Stimulated activated CD4-positive, alpha-beta T cell treated with anti-CD3 and anti-CD28 coated beads, Interleukin-4, amount 100 ng/mL, for 24 hours (primary cell): ENCODE results near the gene ZNF221.
A peak's percentile ranks its signal among the peaks of the same experiment; 100 is the strongest.
"Not testable (repeated sequence)": the region's sequence is repeated elsewhere in the genome, so short reads cannot be mapped to it uniquely, and the experiment has no call there.

ENCODE experiments used
- DNase-seq: peaks from one replicate; pipeline ENCODE4 v3.0.0-alpha.2; 2020

The ZNF221 gene

DNA sequence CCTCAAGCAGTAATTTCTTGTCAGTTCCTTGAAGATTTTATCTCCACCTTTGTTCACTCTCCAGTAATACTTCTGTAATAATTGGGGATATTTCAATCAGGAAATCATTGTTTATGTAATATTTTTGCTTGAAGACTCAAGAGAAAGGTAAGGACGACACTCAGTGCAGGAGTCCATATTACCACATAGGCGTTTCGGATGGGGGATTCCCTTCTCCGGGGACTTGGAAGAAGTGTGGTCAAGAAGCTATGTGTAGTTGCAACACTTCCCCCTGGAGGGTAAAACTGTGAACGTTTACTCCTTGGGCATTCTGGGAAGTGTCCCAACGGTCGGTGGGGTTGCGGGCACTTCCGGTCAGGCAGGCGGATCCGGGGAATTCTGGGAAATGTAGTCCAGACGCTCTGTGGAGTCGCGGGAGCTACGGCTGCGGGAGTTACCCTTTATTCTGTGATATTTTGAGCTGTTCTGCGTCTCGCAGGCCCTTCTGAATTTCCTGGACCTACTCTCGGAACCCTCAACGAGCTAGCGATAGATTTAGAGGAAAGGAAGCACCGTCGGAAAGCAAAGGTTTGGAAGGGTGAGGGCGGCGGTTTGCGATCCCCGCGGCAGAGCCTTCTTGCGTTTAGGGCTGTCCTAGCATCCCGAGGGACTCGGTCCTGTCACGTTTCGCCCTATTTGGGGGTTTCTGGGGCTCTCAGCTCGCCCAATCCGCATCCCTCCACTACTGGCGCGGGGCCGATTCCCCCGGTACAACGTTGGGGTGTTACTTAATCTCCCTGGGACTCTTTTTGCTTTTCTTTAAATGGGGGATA is at the start of gene ZNF221:
Gene ZNF221, plus strand, starts transcription at position 395 of the 812 bp plus-strand sequence. CDS start 11,499 bp downstream, outside the sequence.
- peak; percentile 66 for DNase-seq

DNA sequence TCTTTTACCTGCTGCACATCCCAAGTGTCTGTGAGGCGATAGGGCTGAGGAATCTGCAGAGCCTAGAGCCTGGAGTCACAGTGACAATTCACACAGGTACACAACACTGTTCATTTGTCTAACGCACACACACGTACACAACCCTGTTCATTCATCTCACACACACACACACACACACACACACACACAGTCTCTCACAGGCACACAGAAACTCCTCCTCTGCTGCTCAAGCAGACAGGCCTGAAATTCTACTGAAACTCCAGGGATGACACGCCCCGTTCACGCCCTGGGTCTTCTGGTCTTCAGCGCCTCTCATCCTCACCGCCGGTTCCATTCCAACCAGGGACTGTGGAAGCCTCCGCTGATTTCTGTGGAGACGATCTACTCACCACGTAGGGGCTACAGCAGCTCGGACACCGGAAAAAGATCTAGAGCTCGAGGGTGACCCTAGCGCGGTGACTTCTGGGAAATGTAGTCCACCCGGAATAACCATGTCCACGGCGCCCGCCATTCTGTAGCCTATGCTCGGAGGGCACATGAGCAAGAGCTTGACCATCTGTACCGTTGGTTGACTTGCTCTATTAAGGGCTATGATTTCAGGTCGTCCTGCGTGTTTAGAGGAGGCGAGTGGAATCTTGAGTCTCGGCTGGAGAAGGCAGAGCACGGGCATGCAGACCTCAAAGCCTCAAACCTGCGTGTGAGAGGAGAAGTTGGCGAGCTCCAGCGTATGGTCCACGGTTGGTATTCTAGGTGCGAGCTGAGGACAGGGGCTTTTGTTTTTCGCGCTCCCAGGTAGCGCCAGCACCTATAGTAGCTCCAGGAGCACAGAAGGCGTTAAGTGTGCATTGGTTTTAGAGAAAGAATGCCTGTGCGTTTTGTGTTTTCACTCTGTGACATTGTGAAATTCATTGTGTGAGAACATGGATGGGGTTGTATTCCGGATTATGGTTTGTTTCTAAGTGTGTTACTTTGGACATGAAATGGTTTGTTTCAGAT is 49.3 kb upstream of the ZNF221 start:
- DNase-seq = peak; percentile 69

DNA sequence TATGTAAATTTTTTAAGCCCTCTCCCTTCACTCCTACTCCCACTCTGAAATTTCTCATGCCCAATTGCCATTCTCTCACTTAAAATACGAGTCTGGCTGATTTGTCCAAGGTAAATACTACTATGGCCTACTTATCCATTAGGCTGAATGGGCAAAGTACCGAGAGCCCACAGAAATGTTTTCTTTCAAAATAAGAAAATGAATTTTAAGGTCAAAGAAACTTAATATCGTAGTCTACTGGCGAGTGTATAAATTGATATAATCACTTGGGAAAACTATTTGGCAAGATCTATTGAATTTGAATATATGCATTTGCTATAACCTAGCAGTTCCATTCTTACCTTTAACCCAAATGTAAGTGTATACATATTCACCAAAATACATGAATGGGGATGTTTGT is 48.6 kb upstream of the ZNF221 start:
- no peak for DNase-seq

DNA sequence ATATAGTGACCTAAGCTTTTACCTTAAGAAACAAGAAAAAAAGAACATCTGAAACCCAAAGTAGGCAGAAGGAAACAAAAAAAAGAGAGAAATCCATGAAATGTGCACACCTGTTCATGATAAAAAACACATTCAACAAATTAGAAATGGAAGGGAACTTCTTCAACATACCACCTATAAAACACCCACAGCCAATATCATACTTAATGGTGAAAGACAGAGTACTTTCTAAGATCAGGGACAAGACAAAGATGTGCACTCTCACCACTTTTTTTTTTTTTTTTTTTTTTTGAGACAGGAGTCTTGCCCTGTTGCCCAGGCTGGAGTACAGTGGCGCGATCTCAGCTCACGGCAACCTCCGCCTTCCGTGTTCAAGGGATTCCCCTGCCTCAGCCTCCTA is 45.1 kb upstream of the ZNF221 start:
- no peak for DNase-seq

DNA sequence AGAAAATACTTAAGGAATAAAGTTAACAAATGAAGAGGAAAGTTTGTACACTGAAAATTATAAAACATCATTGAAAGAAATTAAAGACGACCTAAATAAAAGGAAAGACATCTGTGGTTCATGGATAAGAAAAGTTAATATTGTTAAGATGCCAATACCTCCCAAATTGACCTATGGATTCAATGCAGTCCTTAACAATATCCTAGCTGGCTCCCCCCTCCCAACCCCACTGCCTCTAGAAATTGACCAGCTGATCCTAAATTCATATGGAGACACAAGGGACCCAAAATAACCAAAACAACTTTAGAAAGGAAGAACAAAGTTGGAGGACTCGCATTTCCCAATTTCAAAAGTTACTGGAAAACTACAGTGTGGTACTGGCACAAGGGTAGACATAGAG is 44.3 kb upstream of the ZNF221 start:
- no peak for DNase-seq

DNA sequence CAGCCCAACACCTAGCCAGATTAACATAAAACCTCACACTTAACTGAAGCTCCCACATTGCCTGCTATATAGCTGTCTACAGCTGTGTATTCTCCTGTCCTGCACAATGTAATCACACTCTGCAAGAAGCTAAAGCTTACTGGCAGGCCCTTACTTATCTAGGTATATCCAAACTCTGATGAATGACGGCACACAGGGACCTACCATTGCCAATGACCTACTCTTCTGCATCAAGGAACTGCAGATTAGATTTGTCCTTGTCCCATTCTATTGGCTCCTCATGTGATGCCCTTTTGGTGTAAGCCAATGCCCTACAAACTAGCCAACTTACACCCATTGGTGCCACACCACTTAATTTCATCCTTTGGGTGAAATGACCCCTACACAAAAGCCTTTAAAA is 42.4 kb upstream of the ZNF221 start:
- no peak for DNase-seq

DNA sequence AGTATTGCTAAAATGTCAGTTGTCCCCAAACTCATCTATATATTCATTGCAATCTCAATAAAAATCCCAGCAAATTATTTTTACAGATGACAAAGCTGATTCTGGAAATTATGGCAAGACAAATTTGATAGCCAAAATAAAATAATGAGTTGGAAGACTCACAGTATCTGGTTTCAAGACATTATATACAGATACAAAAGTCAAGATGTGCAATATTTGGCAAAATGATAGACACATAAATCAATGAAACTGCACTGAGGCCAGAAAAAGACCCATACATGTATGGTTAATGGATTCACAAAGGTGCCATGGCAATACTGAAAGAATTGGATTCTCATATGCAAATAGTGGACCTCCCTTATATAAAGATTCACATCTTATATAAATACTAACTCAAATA is 40.1 kb upstream of the ZNF221 start:
- no peak for DNase-seq

DNA sequence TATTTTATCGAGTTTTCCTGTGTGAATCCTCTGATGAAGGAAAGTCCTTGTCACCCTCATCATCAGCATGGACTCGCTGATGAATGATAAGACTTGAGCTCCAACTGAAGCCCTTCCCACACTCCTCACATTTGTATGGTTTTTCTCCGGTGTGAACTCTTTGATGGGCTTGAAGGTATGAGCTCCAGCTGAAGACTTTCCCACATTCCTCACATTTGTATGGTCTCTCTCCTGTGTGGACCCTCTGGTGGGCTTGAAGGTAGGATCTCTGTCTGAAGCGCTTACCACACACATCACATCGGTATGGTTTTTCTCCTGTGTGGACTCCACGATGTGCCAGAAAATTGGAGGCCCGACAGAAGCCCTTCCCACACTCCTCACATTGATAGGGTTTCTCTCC is 37.6 kb upstream of the ZNF221 start:
- DNase-seq = no peak

DNA sequence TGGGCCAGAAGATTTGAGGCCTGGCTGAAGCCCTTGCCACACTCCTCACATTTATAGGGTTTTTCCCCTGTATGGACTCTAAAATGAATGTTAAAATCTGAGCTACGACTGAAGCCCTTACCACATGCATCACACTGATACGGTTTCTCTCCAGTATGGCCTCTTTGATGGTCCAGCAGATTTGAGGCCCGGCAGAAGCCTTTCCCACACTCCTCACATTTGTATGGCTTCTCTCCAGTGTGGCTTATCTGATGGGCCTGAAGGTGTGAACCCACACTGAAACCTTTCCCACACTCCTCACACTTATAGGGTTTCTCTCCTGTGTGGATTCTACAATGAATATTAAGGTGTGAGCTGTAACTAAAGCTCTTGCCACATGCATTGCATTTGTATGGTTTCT is 37.0 kb upstream of the ZNF221 start:
- no peak for DNase-seq

DNA sequence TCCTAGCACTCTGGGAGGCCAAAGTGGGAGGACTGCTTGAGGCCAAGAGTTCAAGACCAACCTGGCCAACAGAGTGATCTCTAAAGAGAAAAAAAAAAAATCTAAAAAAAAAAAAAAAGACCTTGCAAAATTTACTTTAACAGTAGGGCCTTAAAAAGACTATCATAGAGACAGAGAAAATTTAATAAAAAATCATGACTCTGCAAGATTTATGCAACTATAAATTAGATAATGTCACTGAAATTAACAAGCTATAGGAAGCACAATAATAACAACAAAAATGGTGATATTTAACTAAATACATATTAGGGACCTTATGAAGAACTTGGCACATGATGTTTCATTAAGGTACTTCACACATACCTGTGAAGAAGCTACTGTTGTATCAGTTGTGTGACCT is 27.2 kb upstream of the ZNF221 start:
- no peak for DNase-seq

DNA sequence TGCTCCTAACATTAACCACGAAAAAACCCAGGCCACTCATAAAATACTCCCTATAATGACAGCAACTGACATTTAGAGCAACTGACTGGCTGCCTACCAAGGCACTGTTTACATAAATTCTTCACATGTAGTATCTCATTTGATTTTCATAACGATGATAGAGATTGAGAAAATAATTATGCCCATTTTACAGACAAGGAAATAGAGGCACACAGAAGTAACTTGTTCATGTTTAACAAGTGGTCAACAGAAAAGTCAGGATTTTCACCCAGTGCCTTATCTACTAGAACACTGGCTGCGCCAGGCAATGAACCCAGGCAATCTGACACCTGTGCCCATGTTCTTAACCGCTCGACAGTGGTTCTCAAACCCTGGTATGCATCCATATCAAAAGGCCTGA is 22.2 kb upstream of the ZNF221 start:
- DNase-seq = no peak

DNA sequence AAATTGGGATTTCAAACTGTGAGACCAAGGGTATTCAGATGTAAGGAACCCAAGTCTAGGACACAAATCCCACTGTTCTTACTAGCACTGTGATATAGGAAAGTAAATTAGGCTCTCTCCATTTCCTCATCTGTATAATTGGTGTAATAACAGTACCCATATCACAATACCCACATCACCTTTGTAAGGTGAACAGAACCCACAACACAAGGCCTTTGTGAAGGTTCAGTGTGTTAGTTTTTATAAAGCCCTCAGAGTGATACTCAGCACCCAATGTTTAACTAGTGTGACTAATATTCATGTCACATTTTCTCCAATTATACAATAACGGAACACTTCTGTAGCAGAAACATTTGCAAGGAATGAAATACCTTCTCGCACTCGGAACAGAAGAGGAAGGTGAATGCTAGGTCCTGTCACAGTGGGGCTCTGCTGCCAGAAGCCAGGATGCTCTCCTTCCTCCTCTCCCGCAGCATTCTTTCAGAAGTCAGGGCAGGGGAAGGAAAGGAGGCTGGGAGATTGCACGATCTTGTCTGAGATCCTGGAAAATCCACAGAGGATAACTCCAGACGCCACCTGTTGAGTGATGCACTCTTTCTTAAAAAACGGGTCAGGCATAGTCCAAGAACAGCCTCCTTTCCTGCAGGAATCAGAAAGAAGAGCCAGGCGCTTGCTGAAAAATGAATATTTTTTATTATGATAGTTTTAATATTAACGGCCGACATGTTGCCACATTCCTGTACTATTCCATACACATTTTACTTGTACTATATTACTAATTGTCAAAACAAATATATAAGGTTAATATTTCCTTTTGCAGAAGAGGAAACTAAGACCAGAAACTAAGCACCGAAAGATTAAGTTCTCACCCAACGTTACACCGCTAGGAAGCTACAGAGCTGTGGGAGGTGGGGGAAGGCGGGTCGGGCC is 16.7 kb upstream of the ZNF221 start:
- DNase-seq = no peak

DNA sequence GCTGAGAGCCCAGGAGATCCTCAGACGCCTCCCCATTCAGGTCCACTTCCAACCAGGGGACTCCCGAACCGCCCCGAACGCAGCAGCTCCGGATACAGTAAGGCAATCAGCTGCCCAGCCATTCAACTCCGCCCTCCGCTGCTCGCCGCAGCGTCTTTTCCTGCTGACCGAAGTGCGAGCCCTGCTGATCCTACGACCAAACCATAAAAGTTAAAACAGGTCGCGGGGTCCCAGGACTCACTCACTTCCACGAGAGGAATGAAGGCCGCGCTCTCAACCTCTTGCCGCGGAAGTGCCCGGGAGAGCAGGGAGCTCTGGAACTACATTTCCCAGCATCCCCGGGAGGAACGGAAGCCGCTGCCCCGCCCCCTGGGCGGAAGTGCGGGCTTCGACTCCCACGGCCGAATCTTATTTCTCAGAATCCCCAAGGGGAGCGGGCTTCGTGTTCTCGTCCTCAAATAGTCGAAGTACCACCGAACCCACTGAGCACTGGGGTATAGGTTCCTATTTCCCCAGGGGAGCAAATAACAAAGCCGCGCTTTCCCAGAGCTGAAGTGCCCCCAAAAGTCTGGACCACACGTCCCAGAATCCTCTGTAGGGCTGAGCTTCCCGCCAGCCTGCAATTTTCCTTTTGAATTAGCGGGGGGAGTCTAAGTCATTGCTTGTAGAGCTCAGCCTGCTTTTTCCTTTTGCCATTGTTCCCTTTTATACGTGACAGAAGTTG is 15.9 kb upstream of the ZNF221 start, which contains the start of gene ZNF45:
Gene ZNF45, minus strand, starts transcription at position 298 of the 724 bp plus-strand sequence. CDS start 13,097 bp downstream, outside the sequence.
- peak; percentile 91 for DNase-seq

DNA sequence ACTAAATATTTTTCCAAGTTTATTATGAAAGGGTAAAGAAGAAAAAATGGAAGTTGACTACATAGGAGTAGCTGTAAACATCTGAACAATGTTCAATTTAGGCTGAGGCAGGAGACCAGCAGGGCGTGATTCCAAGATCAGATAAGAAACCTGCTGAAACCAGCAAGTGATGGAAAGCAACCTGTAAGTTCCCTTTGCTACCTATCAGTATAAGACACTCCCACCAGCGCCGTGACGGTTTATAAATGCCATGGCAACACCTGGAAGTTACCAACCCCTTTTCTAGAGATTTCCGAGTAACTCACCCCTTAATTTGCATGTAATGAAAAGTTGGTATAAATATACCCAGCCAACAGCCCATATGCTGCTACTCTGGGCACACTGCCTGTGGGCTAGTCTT is 14.8 kb upstream of the ZNF221 start:
- no peak for DNase-seq

DNA sequence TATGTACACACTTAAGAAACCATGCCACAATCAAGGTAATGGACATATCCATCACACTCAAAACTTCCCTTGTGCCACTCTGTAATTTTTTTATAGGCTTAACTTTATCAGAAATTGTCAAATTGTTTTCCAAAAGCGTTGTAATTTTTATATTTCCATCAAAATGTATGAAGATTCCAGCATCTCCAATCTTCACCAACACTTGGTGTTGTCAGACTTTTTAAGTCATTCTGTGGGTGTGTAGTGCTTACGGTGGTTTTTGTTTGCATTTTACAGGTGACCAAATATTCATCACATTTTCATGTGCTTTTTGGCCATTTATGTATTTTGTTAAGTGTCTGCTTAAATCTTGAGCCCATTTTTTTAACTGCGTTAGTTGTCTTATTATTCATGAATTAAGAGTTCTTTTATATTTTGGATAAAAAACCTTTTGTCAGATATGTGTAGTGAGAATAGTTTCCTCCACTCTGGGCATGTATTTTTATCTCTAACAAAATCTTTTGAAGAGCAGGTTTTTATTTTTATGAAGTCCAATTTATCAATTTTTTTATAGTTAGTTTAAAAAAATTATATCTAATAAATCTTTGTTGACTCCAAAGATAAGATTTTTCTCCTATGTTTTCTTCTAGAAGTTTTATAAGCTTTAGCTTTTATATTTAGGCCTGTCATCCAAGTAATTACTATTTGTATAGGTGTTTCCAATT is 11.3 kb upstream of the ZNF221 start:
- no peak for DNase-seq

DNA sequence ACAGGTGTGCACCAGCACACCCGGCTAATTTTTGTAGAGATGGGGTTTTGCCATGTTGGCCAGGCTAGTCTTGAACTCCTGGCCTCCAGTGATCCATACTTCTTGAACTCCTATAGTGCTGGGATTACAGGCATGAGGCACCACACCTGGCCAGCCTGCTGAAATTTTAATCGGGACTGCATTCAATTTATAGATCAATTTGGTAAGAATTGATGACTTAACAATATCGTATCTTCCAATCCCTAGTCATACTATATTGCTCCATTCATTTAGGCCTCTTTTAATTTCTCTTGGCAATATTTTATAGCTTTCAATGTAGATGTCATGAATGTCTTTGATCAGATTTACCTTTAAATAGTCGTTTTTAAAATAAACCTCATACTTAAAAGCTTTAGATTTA is 10.3 kb upstream of the ZNF221 start:
- DNase-seq = no peak

DNA sequence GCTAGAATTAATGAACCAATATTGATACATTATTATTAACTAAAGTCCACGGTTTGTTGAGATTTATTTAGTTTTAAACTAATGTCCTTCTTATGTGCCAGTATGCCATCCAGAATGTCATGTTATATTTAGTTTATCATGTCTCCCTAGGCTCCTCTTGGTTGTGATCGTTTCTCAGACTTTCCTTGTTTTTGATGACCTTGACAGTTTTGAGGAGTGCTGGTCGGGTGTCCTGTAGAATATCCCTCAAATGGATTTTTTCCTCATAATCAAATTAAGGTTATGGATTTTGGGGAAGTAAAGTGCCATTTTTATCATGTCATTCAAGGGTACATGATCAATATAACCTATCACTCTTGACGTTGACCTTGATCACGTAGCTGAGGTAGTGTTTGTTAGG is 9.8 kb upstream of the ZNF221 start:
- no peak for DNase-seq

DNA sequence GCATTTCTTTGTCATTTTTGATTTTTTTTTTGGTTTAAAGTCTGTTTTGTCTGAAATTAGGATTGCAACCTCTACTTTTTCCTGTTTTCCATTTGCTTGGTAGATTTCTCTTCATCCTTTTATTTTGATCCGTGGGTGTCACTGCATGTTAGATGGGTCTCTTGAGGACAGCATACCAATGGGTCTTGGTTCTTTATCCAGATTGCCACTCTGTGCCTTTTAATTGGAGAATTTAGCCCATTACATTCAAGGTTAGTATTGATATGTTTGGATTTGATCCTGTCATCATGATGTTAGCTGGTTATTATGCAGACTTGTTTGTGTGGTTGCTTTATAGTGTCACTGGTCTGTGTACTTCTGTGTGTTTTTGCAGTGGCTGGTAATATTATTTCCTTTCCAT is 3.6 kb upstream of the ZNF221 start:
- not testable (repeated sequence) for DNase-seq

DNA sequence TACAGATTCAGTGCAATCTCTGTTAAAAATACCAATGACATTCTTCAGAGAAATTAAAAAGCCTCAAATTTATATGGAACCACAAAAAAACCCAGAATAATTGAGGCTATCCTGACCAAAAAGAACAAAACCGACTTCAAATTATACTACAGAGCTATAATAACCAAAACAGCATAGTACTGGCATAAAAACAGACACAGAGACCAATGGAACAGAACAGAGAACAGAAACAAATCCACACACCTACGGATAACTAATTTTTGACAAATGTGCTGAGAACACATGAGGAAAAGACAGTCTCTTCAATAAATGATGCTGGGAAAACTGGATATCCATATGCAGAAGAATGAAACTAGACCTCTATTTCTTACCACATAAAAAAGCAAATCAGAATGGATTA is 1.2 kb upstream of the ZNF221 start:
- not testable (repeated sequence) for DNase-seq

DNA sequence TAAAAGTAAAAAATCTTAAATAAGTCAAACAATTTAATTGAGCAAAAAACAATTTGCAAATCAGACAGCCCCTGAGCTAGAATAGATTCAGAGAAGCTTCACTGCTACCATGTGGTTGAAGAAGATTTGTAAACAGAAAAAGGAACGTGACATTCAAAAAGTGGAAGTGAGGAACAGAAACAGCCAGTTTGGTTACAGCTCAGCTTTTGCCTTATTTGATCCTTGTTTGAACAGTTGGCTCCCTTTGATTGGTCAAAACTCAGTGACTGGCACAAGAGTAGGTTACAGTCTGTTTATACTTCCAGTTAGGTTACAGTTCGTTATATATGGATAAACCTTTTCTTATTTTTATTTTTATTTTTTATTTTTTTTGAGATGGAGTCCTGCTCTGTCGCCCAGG is 5.8 kb downstream of the ZNF221 start:
- DNase-seq = no peak

DNA sequence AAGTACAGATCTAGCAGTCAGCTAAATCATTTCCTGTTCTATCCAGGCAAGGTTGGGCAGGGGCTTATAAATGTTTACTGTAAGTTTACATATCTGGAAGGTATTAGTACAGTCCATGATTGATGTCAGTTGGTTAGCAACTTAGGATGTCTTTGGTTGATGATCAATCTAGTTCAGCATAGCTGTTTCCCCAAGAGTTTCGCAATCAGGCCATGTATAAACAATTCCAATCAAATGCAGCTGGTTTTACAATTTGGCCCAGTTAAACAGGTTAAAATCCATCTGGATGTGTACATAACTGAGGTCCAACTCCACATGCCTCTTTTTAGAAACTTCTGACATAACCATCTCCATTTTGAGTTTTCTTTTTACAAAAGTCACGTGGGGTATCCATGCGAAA is 6.9 kb downstream of the ZNF221 start:
- no peak for DNase-seq
